Right lobe of liver (tissue), 6 donors: Measurements from ENCODE around the gene PLS1. TPM values are rescaled to one million over a fixed set of nuclear protein-coding genes. Genes with fewer than 3 reads are reported as not detected.
A peak's percentile ranks its signal among the peaks of the same experiment; 100 is the strongest.
"Not testable (repeated sequence)": the region's sequence is repeated elsewhere in the genome, so short reads cannot be mapped to it uniquely, and the experiment has no call there.

Experiments used
- ATAC-seq, 4 donors: fragments of 200-7000 bp; cut with Tn5 transposase; one replicate each; pipeline ENCODE4 v1.9.1; 2020; ENCODE audit warnings: mild to moderate bottlenecking in 4 of 4, moderate library complexity in 4 of 4
- DNase-seq, 3 donors: peaks; one replicate each; pipeline ENCODE4 v3.0.0-alpha.2; 2020
- H3K27ac ChIP-seq, 3 donors: fragments of 200-600 bp; one replicate each; pipeline ENCODE4 v1.8.0; 2022
- H3K27me3 ChIP-seq, 2 donors: fragments of 200-600 bp; one replicate each; pipeline ENCODE4 v1.8.0; 2022
- H3K36me3 ChIP-seq, 4 donors: fragments of 200-600 bp; sonication (generic) in 1 of 4; one replicate each; pipeline versions ENCODE4 v1.5.1 to v1.8.0; 2017 to 2022; ENCODE audit warnings: control low read depth in 1 of 4
- H3K4me1 ChIP-seq, 4 donors: fragments of 200-600 bp; sonication (generic) in 1 of 4; one replicate each; pipeline versions ENCODE4 v1.5.1 to v1.8.0; 2017 to 2022; ENCODE audit warnings: control low read depth in 1 of 4
- H3K4me3 ChIP-seq, 3 donors: fragments of 200-600 bp; one replicate each; pipeline ENCODE4 v1.8.0; 2022
- H3K9me3 ChIP-seq, 4 donors: fragments of 200-600 bp; sonication (generic) in 1 of 4; one replicate each; pipeline versions ENCODE4 v1.5.1 to v1.8.0; 2017 to 2022; ENCODE audit warnings: control low read depth in 1 of 4
- CTCF ChIP-seq, 4 donors: fragments of 200-600 bp in 3 of 4; fragments of 450-650 bp in 1 of 4; IDR thresholded peaks; one replicate each; pipeline versions ENCODE4 v1.5.1 to v1.8.0; 2016 to 2022; ENCODE audit warnings: antibody characterized with exemption in 4 of 4, mild to moderate bottlenecking in 2 of 4
- POLR2A ChIP-seq: fragments of 450-650 bp; IDR thresholded peaks from one replicate; pipeline ENCODE4 v1.6.1; 2017; ENCODE audit warnings: antibody characterized with exemption, mild to moderate bottlenecking
- WGBS: methylation state at CpG from one replicate; pipeline ENCODE4 v1.1.6; 2018; ENCODE audit warnings: low coverage, low lambda C conversion rate; ENCODE audit not compliant: insufficient coverage; ENCODE audit errors: missing lambda C conversion rate; 5-methylcytosine and 5-hydroxymethylcytosine counted together
- intact Hi-C, 2 donors: fragments of 100-400 bp; cut with DNase I; formaldehyde crosslinking; loops; one replicate each; pipeline versions ENCODE4 v1.11.2 to v1.14.1; 2022
- total RNA-seq, 6 experiments: library from RNA; depleted of rRNA in 2 of 6; stranded (reverse); fragments of >200 nt in 2 of 6; fragmentation: NEBNext Ultra II Directional in 3 of 6; extraction: Animal tissue kit (Norgen Biotek cat#: 25700) in 3 of 6; gene quantifications; one replicate each; pipeline versions ENCODE4 v1.1.0 to v1.2.4, GENCODE V29; 2016 to 2023
- donor health status: DM: no; HTN: yes; CAD: no.
- donor health status: DM: no; HTN: no; CAD: no.
- donor health status: DM: no; HTN: no; CAD: no.
- donor health status: DM: no; HTN: yes; CAD: no.
- donor health status: DM: no; HTN: yes; CAD: no.

PLS1 gene
- total RNA-seq, 6 experiments from 2014 or later = 13.0 to 30.5 (median 18.2) TPM

- ATAC-seq = no peak
- H3K27me3 ChIP-seq = no peaks in the 10 kb centered on the region
- no peaks in the 10 kb centered on the region for H3K36me3 ChIP-seq
- TF ChIP-seq CTCF (IDR thresholded peaks at IDR 0.05) (no peak), POLR2A (no peak)
- no peak for DNase-seq
- no peak overlapping the region for H3K4me3 ChIP-seq
- intact Hi-C loops = no loop called here
- peaks cover 0 to 6% (median 0%) of the 10 kb centered on the region in 4 donors for H3K4me1 ChIP-seq
- no peaks in the 10 kb centered on the region for H3K9me3 ChIP-seq
- H3K27ac ChIP-seq = no peak overlapping the region
- WGBS = 93% methylated on average over 4 of the region's 4 CpGs
Observed at GRCh38 chr3:142601713-142602112, 5.5 kb downstream of the PLS1 start.

GRCh38 chr3:142602619-142603385 lies 6.6 kb downstream of the PLS1 start:
- Histone ChIP-seq H3K27ac (no peak overlapping the region), H3K4me3 (no peak overlapping the region), H3K36me3 (no peaks in the 10 kb centered on the region), H3K4me1 (no peaks in the 10 kb centered on the region), H3K9me3 (no peaks in the 10 kb centered on the region), H3K27me3 (no peaks in the 10 kb centered on the region)
- ATAC-seq (no peak), DNase-seq (no peak)
- TF ChIP-seq POLR2A (no peak), CTCF (IDR thresholded peaks at IDR 0.05) (no peak)
- intact Hi-C loops = no loop called here
- 88% methylated on average over 13 of the region's 13 CpGs for WGBS

- intact Hi-C loops, H3K36me3 ChIP-seq, H3K9me3 ChIP-seq, H3K27me3 ChIP-seq, H3K4me3 ChIP-seq, DNase-seq, ATAC-seq, H3K4me1 ChIP-seq, H3K27ac ChIP-seq: not testable (repeated sequence)
- 93% methylated on average over 7 of the region's 7 CpGs for WGBS
Observed at GRCh38 chr3:142603386-142603705, 7.2 kb downstream of the PLS1 start.

GRCh38 chr3:142604940-142605339 lies 8.7 kb downstream of the PLS1 start:
- no peaks in the 10 kb centered on the region for H3K9me3 ChIP-seq
- H3K27ac ChIP-seq = no peak overlapping the region
- ATAC-seq (peak in 1 of 4 donors; percentile 31), DNase-seq (no peak)
- H3K4me1 ChIP-seq = no peaks in the 10 kb centered on the region
- intact Hi-C loops = no loop called here
- H3K36me3 ChIP-seq = no peaks in the 10 kb centered on the region
- TF ChIP-seq CTCF (IDR thresholded peaks at IDR 0.05) (no peak), POLR2A (no peak)
- H3K4me3 ChIP-seq = no peak overlapping the region
- H3K27me3 ChIP-seq = no peaks in the 10 kb centered on the region

- no peak for TF ChIP-seq POLR2A
- no peak for TF ChIP-seq CTCF (IDR thresholded peaks at IDR 0.05)
- H3K4me3 ChIP-seq = no peak overlapping the region
- 92% methylated on average over 1 of the region's 1 CpG for WGBS
- H3K9me3 ChIP-seq = no peaks in the 10 kb centered on the region
- DNase-seq (no peak), ATAC-seq (no peak)
- H3K36me3 ChIP-seq = no peaks in the 10 kb centered on the region
- no peak overlapping the region for H3K27ac ChIP-seq
- no peaks in the 10 kb centered on the region for H3K4me1 ChIP-seq
- no peaks in the 10 kb centered on the region for H3K27me3 ChIP-seq
- intact Hi-C loops = no loop called here
Observed at GRCh38 chr3:142608631-142609030, 12.4 kb downstream of the PLS1 start.
